ENCODE results near the gene CELF2.

Gene CELF2

DNA sequence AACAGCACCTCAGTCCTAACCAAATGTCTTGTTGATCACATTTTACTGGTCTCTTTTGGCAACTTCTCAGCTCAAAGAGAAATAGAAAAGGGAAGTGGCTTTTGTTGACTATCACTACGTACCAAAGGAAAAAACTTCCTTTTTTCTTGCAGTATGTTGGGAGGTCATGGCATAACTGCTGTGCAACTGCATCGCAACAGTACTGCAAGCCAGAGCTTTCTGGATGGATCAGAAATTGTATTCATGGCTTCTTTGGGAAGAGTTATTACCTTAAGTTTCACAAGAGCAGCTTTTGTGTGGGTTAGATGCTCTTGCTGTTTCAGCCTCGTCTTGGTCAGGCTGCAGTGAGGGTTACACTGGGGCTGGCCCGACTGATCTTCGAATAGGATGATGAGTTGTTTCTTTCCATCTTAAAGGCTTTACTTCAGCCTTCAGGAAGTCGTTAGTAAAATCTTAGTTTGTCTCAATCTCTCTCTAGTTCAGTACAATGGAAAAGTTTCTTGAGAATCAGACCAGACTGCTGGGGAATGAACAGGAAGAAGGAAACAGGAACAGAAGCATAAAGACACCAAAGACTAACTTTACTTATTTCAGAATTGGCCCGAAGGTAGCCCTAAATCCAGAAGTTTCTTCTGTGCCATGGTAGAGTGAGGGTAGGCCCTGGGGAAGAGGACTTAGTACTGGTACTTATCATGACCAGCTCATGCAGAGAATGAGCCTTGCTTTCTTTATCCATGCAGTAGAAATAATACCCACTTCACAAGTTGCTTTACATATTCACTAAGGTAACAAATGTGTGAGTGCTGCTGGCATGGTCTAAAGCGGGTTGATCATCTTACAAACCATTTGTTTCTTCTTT lies 153.6 kb downstream of the CELF2 start:
- H3K4me3 ChIP-seq (ENCODE audit: low read length): no peak overlapping the region
- H3K9ac ChIP-seq (ENCODE audit: low read length): no peak overlapping the region
- DNase-seq (ENCODE audit: low read depth): no peak
- no peaks in the 10 kb centered on the region for H3K9me3 ChIP-seq (ENCODE audit: control insufficient read depth, low read length)
- H3K36me3 ChIP-seq (ENCODE audit: control insufficient read depth, insufficient read depth, low read length, severe bottlenecking): peaks cover 10% of the 10 kb centered on the region
- H3K27me3 ChIP-seq (replicated peaks; ENCODE audit: control insufficient read depth, insufficient read depth, low read length): no peaks in the 10 kb centered on the region
- no peaks in the 10 kb centered on the region for H3K4me1 ChIP-seq (ENCODE audit: control insufficient read depth, insufficient read depth, low read length)

DNA sequence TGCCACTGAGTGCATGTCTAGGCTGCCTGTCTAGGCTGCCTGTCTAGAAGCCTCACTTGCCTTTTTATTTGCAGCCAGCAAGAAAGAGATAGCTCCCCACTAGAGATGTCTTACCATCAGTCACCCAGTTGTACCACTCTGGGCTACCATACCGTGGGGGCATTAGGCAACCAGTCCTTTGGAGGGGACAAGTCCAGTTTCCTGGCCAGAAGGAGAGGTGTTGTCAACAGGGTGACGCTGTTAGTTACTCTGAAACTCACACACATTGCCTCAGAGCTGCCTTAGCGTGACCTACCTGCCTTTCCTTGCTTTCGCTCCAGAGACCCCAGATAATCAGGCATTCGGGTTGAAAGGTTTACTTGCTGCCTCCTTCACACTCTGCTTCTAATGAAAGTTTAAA lies 155.4 kb downstream of the CELF2 start:
- no peaks in the 10 kb centered on the region for H3K27me3 ChIP-seq (replicated peaks; ENCODE audit: control insufficient read depth, insufficient read depth, low read length)
- no peak for DNase-seq (ENCODE audit: low read depth)
- peaks cover 8% of the 10 kb centered on the region for H3K36me3 ChIP-seq (ENCODE audit: control insufficient read depth, insufficient read depth, low read length, severe bottlenecking)
- H3K9me3 ChIP-seq (ENCODE audit: control insufficient read depth, low read length): no peaks in the 10 kb centered on the region
- H3K9ac ChIP-seq (ENCODE audit: low read length): no peak overlapping the region
- peaks cover 6% of the 10 kb centered on the region for H3K4me1 ChIP-seq (ENCODE audit: control insufficient read depth, insufficient read depth, low read length)
- no peak overlapping the region for H3K4me3 ChIP-seq (ENCODE audit: low read length)

DNA sequence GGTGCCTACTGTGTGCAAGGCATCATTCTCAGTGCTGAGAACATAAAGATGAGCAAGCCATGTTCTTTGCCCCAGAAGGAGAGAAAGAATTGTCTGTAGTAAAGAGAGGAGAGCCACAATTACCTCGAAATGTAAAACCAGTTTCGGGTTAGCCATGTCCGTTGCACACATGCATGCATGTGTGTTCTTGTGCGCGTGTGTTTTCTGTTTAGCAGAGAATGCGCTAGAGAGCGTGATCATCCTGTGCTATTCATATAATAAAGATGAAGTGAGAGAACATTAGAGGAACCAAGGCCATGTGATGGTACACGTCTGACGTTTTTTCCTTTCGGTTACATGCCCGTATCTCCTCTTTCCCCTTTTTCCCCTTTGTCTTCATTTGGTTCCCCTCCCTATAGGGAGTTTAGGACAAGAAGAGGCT lies 158.2 kb downstream of the CELF2 start:
- peaks cover 6% of the 10 kb centered on the region for H3K4me1 ChIP-seq (ENCODE audit: control insufficient read depth, insufficient read depth, low read length)
- H3K27me3 ChIP-seq (replicated peaks; ENCODE audit: control insufficient read depth, insufficient read depth, low read length): no peaks in the 10 kb centered on the region
- H3K9ac ChIP-seq (ENCODE audit: low read length): no peak overlapping the region
- DNase-seq (ENCODE audit: low read depth): no peak
- no peaks in the 10 kb centered on the region for H3K9me3 ChIP-seq (ENCODE audit: control insufficient read depth, low read length)
- no peak overlapping the region for H3K4me3 ChIP-seq (ENCODE audit: low read length)
- peaks cover 15% of the 10 kb centered on the region for H3K36me3 ChIP-seq (ENCODE audit: control insufficient read depth, insufficient read depth, low read length, severe bottlenecking)

DNA sequence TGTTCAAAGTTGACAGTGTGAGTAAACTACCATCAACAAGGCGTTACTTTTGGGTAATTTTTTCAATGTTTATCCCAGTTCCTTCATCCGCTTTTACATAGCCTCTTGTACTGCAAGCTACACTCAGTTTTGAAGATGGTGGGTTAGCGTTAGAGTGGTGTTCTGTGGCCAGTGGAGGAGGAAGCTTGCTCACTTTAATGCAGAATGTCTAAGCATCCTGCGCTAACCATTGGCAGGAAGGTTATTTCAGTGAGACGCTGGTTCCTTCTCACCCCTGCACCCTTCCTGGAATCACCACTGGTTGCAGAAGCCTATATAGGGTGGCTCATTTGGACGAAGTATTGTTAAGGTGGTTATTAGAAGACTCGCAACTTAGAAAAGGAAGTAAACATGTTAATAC lies 159.1 kb downstream of the CELF2 start:
- H3K36me3 ChIP-seq (ENCODE audit: control insufficient read depth, insufficient read depth, low read length, severe bottlenecking): peaks cover 21% of the 10 kb centered on the region
- no peak for DNase-seq (ENCODE audit: low read depth)
- no peak overlapping the region for H3K9ac ChIP-seq (ENCODE audit: low read length)
- H3K4me3 ChIP-seq (ENCODE audit: low read length): no peak overlapping the region
- peaks cover 7% of the 10 kb centered on the region for H3K4me1 ChIP-seq (ENCODE audit: control insufficient read depth, insufficient read depth, low read length)
- no peaks in the 10 kb centered on the region for H3K27me3 ChIP-seq (replicated peaks; ENCODE audit: control insufficient read depth, insufficient read depth, low read length)
- H3K9me3 ChIP-seq (ENCODE audit: control insufficient read depth, low read length): no peaks in the 10 kb centered on the region

DNA sequence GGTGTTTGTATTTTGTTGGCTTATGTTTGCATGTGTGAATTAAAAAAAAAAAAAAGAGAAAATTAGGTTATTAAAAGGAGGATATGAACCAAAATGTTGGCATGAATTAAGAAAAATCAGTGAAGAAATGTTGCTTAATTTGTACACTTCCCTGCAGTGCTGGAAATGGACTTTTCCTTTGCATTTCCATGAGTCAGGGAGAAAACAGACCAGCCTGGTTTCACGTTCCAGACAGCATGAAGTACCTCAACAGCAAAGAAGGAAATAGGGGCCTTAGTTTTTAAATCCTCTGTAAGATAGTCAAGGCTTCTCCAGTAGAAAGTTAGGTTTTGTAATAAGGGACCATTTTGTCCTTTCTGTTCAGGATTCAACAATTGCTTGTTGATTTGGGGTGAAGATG lies 159.7 kb downstream of the CELF2 start:
- DNase-seq (ENCODE audit: low read depth): no peak
- H3K9ac ChIP-seq (ENCODE audit: low read length): no peak overlapping the region
- no peak overlapping the region for H3K4me3 ChIP-seq (ENCODE audit: low read length)
- no peaks in the 10 kb centered on the region for H3K27me3 ChIP-seq (replicated peaks; ENCODE audit: control insufficient read depth, insufficient read depth, low read length)
- no peaks in the 10 kb centered on the region for H3K9me3 ChIP-seq (ENCODE audit: control insufficient read depth, low read length)
- H3K36me3 ChIP-seq (ENCODE audit: control insufficient read depth, insufficient read depth, low read length, severe bottlenecking): peaks cover 21% of the 10 kb centered on the region
- H3K4me1 ChIP-seq (ENCODE audit: control insufficient read depth, insufficient read depth, low read length): peaks cover 13% of the 10 kb centered on the region

DNA sequence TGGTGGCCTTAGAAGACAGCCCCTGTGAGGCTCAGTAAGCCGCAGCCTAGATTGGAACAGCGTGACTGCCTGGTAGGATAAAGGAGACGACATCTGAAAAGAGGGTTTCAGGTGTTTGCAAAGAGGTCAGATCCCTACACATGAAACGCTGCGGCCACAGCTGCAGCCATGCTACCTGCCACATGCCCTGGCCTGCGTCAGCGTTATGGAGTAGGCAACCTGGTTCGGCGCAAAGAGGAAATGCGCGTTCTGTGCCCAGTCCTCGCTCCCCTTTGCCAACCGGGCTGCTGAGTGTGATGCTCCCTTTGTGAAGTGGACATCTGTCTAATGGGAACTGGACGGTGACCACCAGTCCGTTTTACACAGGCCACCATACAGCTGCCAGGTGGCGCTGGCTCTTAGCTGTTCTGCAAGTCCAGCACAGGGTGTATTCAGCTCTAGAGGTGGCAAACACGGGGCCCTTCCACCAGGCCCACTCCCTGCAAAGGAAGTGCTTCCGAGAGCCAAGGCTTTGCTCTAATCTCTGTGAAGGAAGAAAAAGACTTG lies 160.3 kb downstream of the CELF2 start:
- Histone ChIP-seq H3K27me3 (replicated peaks; ENCODE audit: control insufficient read depth, insufficient read depth, low read length) (no peaks in the 10 kb centered on the region), H3K9ac (ENCODE audit: low read length) (no peak overlapping the region), H3K4me1 (ENCODE audit: control insufficient read depth, insufficient read depth, low read length) (peaks cover 14% of the 10 kb centered on the region), H3K9me3 (ENCODE audit: control insufficient read depth, low read length) (no peaks in the 10 kb centered on the region), H3K36me3 (ENCODE audit: control insufficient read depth, insufficient read depth, low read length, severe bottlenecking) (peaks cover 18% of the 10 kb centered on the region), H3K4me3 (ENCODE audit: low read length) (no peak overlapping the region)
- no peak for DNase-seq (ENCODE audit: low read depth)

DNA sequence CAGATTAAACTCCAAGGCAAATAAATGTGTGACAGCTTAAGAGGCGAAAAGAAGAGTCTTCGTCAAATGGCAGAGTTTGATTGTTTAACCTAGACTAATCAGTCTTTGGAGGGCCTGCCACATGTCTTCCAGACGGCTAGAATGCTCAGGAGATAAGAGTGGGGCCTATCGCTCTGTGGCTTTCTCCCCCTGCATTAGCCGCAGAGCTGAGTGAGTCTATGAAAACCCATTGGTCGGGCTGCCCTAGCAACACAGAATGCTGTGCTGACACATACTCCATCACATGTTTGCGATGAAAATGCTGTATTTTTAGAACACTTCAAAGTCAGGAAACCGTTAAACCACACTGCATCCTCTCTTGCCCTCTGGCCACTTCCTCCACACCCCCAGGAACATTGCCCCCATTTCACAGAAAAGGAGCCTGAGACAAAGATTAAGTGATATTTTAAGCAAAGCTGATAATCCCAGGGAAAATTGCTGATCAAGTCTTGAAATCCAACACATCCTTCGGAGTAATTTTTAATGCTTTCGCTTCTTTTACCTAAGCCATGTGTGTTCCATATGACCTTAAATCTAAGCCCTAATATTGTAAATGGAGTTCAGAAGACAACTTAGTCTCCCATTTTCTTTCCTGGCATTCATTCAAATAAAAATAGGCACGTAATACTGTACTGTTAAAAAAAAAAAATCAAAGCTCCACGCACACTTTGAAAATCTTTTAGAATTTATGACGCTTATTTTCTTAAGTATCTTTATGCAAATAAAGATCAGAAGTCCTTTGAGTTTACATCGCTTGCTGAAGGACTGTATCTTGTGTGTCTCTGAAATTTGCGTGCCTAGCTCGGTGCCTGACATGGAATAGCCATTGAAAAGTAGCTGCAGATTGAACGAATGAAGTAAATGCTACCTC lies 161.2 kb downstream of the CELF2 start:
- DNase-seq (ENCODE audit: low read depth): no peak
- Histone ChIP-seq H3K9ac (ENCODE audit: low read length) (no peak overlapping the region), H3K36me3 (ENCODE audit: control insufficient read depth, insufficient read depth, low read length, severe bottlenecking) (peaks cover 14% of the 10 kb centered on the region), H3K4me1 (ENCODE audit: control insufficient read depth, insufficient read depth, low read length) (peaks cover 14% of the 10 kb centered on the region), H3K9me3 (ENCODE audit: control insufficient read depth, low read length) (no peaks in the 10 kb centered on the region), H3K27me3 (replicated peaks; ENCODE audit: control insufficient read depth, insufficient read depth, low read length) (no peaks in the 10 kb centered on the region), H3K4me3 (ENCODE audit: low read length) (no peak overlapping the region)

DNA sequence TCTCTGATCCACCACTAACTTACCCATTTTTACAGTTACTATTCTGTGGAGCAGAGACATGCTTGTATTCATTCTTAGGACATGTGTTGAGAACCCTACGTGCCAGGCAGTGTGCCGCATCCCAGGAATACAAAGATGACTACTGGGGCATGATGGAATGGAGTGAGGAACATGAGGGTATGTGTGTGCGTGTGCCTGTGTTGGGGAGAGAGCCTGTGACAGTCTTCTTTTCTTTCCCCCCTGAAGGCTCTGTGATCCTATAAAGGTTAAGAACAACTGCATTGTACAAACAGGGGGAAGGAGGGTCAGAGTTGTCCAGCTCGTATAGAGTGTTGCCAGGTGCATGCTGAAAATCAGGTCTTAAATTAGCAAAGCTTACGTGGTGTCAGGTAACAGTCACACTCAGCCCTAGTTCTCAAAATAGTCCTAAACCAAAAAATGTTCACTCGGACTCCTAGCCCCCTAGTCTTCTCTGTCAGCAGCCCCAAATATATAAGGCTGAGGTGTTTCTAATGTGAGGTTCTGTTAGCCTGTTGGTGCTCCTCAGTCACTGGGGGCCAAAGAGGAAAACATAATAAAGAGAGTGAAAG lies 161.9 kb downstream of the CELF2 start:
- Histone ChIP-seq H3K4me1 (ENCODE audit: control insufficient read depth, insufficient read depth, low read length) (peaks cover 14% of the 10 kb centered on the region), H3K27me3 (replicated peaks; ENCODE audit: control insufficient read depth, insufficient read depth, low read length) (no peaks in the 10 kb centered on the region), H3K4me3 (ENCODE audit: low read length) (no peak overlapping the region), H3K36me3 (ENCODE audit: control insufficient read depth, insufficient read depth, low read length, severe bottlenecking) (peaks cover 14% of the 10 kb centered on the region), H3K9me3 (ENCODE audit: control insufficient read depth, low read length) (peaks cover under 1% of the 10 kb centered on the region), H3K9ac (ENCODE audit: low read length) (no peak overlapping the region)
- DNase-seq (ENCODE audit: low read depth): no peak

DNA sequence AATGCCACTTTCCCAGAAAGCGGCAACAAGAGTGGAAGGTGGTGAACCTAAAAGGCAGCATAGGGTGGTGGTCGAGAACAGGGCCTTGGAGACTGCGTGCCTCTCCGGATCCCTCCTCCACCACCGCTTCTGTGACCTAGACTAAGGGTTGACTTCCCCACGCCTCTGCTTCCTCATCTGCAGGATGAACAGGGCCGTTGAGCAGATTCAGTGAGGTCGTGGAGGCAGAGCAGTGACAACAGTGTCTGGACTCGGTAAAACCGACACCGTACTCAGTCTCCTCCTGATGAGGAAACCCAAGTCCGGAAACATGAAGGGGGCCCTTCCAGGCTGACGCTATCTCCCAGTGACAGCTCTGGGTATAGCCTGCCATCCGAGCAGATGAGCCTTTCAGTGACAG lies 162.6 kb downstream of the CELF2 start:
- no peak for DNase-seq (ENCODE audit: low read depth)
- Histone ChIP-seq H3K9me3 (ENCODE audit: control insufficient read depth, low read length) (peaks cover 7% of the 10 kb centered on the region), H3K36me3 (ENCODE audit: control insufficient read depth, insufficient read depth, low read length, severe bottlenecking) (peaks cover 14% of the 10 kb centered on the region), H3K9ac (ENCODE audit: low read length) (no peak overlapping the region), H3K4me3 (ENCODE audit: low read length) (no peak overlapping the region), H3K4me1 (ENCODE audit: control insufficient read depth, insufficient read depth, low read length) (peaks cover 14% of the 10 kb centered on the region), H3K27me3 (replicated peaks; ENCODE audit: control insufficient read depth, insufficient read depth, low read length) (no peaks in the 10 kb centered on the region)

DNA sequence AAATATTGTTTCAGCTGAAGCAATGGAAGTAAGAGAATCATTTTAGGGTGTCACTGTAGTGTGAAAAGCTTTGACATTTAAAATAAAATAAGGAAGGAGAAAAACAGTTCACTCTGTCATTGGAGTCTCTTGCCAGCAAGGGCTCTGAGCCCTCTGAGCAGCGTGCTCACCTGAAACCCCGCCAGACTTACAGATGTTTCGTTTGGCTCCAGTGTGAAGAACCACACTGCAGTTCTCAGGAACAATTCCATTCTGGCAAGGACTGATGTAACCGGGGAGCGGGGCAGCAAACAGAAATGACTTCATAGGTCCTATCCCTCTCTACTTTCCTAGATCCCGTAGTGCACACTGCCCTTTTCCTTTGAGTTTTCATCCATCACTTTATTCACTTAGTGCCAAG lies 164.3 kb downstream of the CELF2 start:
- H3K36me3 ChIP-seq (ENCODE audit: control insufficient read depth, insufficient read depth, low read length, severe bottlenecking): peaks cover 20% of the 10 kb centered on the region
- no peak for DNase-seq (ENCODE audit: low read depth)
- no peak overlapping the region for H3K4me3 ChIP-seq (ENCODE audit: low read length)
- H3K4me1 ChIP-seq (ENCODE audit: control insufficient read depth, insufficient read depth, low read length): peaks cover 14% of the 10 kb centered on the region
- no peaks in the 10 kb centered on the region for H3K27me3 ChIP-seq (replicated peaks; ENCODE audit: control insufficient read depth, insufficient read depth, low read length)
- H3K9me3 ChIP-seq (ENCODE audit: control insufficient read depth, low read length): peaks cover 7% of the 10 kb centered on the region
- H3K9ac ChIP-seq (ENCODE audit: low read length): no peak overlapping the region

DNA sequence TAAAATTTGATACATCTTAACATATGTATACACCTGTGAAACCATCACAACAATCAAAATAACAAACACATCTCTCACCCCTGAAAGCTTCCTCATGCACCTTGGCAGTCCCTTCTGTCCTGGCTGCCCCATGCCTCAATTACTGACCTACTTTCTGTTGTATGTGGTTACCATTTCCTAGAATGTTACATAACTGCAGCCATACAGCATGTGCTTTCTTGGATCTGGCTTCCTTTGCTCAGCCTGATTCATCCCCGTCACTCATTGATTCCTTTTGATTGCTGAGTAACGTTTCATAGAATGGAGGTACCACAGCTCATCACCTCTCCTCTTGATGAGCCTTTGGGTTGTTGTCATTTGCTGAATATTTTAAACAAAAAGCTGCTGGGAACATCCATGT lies 165.3 kb downstream of the CELF2 start:
- Histone ChIP-seq H3K4me1 (ENCODE audit: control insufficient read depth, insufficient read depth, low read length) (peaks cover 7% of the 10 kb centered on the region), H3K9ac (ENCODE audit: low read length) (no peak overlapping the region), H3K4me3 (ENCODE audit: low read length) (no peak overlapping the region), H3K27me3 (replicated peaks; ENCODE audit: control insufficient read depth, insufficient read depth, low read length) (no peaks in the 10 kb centered on the region), H3K9me3 (ENCODE audit: control insufficient read depth, low read length) (peaks cover 7% of the 10 kb centered on the region), H3K36me3 (ENCODE audit: control insufficient read depth, insufficient read depth, low read length, severe bottlenecking) (peaks cover 19% of the 10 kb centered on the region)
- DNase-seq (ENCODE audit: low read depth): no peak

Data from adipocyte (in vitro differentiated cells).